Panc1 (cell line): ENCODE data around the gene USP3. TPM values are rescaled to one million over a fixed set of nuclear protein-coding genes. Genes with fewer than 3 reads are reported as not detected.

Source experiments
- ATAC-seq: fragments of 200-7000 bp; cut with Tn5 transposase; 2 replicates; pipeline ENCODE4 v1.9.1; 2020; ENCODE audit warnings: mild to moderate bottlenecking, moderate library complexity
- BruUV-seq: library from RNA; stranded (reverse); fragments of 400-500 nt; replicated peaks from 2 replicates; lab custom pipeline; 2021; lab: Mats Ljungman, UMichigan
- CTCF ChIA-PET: fragments of 300-600 bp; sonication (Branson Sonifier 250); formaldehyde crosslinking; loops from one replicate; lab custom pipeline; 2022; ENCODE audit warnings: antibody characterized with exemption; lab: Charles Lee
- POLR2A ChIA-PET: fragments of 300-600 bp; sonication (Branson Sonifier 250); formaldehyde crosslinking; loops from one replicate; lab custom pipeline; 2022; ENCODE audit warnings: antibody characterized with exemption; lab: Charles Lee
- DNase-seq: peaks from one replicate; pipeline ENCODE4 v3.0.0-alpha.2; 2010; ENCODE audit warnings: low read depth, low spot score
- H3K27ac ChIP-seq: 2 replicates; pipeline ENCODE4 v1.5.1; 2011; ENCODE audit warnings: mild to moderate bottlenecking, low read length, inconsistent platforms
- H3K27me3 ChIP-seq: fragments of 200-500 bp; sonication (Bioruptor generic); 2 replicates; pipeline ENCODE4 v1.6.0; 2014; ENCODE audit warnings: low read length, inconsistent platforms; ENCODE audit not compliant: control insufficient read depth, insufficient read depth
- H3K36me3 ChIP-seq: fragments of 200-500 bp; sonication (Bioruptor generic); 2 replicates; pipeline ENCODE4 v1.5.1; 2014; ENCODE audit warnings: inconsistent platforms, mild to moderate bottlenecking, low read length, moderate library complexity; ENCODE audit not compliant: control insufficient read depth, insufficient read depth
- H3K4me1 ChIP-seq: 2 replicates; pipeline ENCODE4 v1.5.1; 2011; ENCODE audit warnings: inconsistent platforms, mild to moderate bottlenecking, low read length, moderate library complexity; ENCODE audit not compliant: control insufficient read depth, insufficient read depth
- H3K4me3 ChIP-seq, 2 experiments: 2 replicates each; pipeline ENCODE4 v1.5.1; 2011 to 2012; ENCODE audit warnings: low read depth in 2 of 2, low read length in 2 of 2, mild to moderate bottlenecking in 2 of 2, inconsistent platforms in 1 of 2, moderate library complexity in 1 of 2
- H3K9me3 ChIP-seq: fragments of 200-500 bp; sonication (Bioruptor generic); 2 replicates; pipeline ENCODE4 v1.5.1; 2014; ENCODE audit warnings: low read depth, mild to moderate bottlenecking, inconsistent platforms, low read length, moderate library complexity; ENCODE audit not compliant: control insufficient read depth, insufficient read depth
- POLR2AphosphoS5 ChIP-seq: IDR thresholded peaks from 2 replicates; pipeline ENCODE4 v1.6.1; 2012; ENCODE audit warnings: mild to moderate bottlenecking, low read depth, low read length, moderate library complexity
- REST ChIP-seq, 2 experiments: IDR thresholded peaks; 2 replicates each; pipeline ENCODE4 v1.6.1; 2011 to 2012; ENCODE audit warnings: low read depth in 2 of 2, control low read depth in 1 of 2, low read length in 1 of 2, mild to moderate bottlenecking in 1 of 2, moderate library complexity in 1 of 2; ENCODE audit not compliant: insufficient read depth in 1 of 2
- SIN3A ChIP-seq: IDR thresholded peaks from 2 replicates; pipeline ENCODE4 v1.6.1; 2012; ENCODE audit warnings: low read depth, mild to moderate bottlenecking, low read length, moderate library complexity, borderline replicate concordance; ENCODE audit not compliant: insufficient read depth
- TCF7L2 ChIP-seq: IDR thresholded peaks from 2 replicates; pipeline ENCODE4 v1.6.1; 2011; ENCODE audit warnings: mild to moderate bottlenecking, low read depth, low read length, inconsistent platforms
- in situ Hi-C: cut with HindIII; loops from 2 replicates; pipeline ENCODE4 v1.10.0; 2016; ENCODE audit warnings: low sequenced_read_pairs, low pct_unique_long_range_greater_than_20kb
- intact Hi-C: fragments of 100-400 bp; cut with micrococcal nuclease; formaldehyde crosslinking; loops from one replicate; pipeline ENCODE4 v1.10.0; 2022; ENCODE audit not compliant: unreplicated experiment
- total RNA-seq: library from RNA; stranded (reverse); gene quantifications from one replicate; pipeline ENCODE4 v1.2.1, GENCODE V29; 2021; ENCODE audit not compliant: unreplicated experiment
- TF ChIP-seq, protein P1 (sequence below): fragments of 450-650 bp; IDR thresholded peaks from 2 replicates; pipeline ENCODE4 v1.5.1; 2017; ENCODE audit warnings: mild to moderate bottlenecking

Gene USP3
- total RNA-seq, 1 experiment from 2014 or later, result 51.4 TPM

DNA sequence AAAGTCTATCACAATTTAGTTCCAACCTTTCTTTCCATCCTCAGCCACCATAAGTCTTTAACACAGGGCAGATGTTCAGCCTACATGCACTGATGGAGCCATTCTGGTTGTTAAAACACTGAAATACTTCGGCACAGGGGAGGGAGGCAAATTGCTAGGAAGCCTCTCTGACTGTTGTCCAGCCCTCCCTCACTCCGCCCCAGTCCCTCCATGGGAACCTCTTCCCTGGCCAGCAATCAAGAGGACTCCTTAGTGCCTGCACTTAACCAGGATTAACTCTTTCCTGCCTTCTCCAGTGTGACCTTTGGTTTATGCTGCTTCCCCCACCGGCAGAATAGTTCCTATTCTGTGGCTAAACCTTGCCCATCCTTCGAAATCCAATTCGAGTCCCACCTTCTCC is 47.0 kb upstream of the USP3 start:
- BruUV-seq, result no TSS peak
- no peaks in the 10 kb centered on the region for H3K36me3 ChIP-seq
- intact Hi-C loops, result no loop called here
- ATAC-seq (no peak), DNase-seq (no peak)
- no peaks in the 10 kb centered on the region for H3K27me3 ChIP-seq
- H3K27ac ChIP-seq, result no peak overlapping the region
- H3K9me3 ChIP-seq, result no peaks in the 10 kb centered on the region
- H3K4me3 ChIP-seq, result no peak overlapping the region
- TF ChIP-seq POLR2AphosphoS5 (no peak), REST (IDR thresholded peaks at IDR 0.05; ENCODE audit: insufficient read depth in 1 of 2, low read depth in 2 of 2, low read length in 1 of 2) (no peak), SIN3A (no peak), TCF7L2 (no peak)
- TF ChIP-seq, protein P1, sequence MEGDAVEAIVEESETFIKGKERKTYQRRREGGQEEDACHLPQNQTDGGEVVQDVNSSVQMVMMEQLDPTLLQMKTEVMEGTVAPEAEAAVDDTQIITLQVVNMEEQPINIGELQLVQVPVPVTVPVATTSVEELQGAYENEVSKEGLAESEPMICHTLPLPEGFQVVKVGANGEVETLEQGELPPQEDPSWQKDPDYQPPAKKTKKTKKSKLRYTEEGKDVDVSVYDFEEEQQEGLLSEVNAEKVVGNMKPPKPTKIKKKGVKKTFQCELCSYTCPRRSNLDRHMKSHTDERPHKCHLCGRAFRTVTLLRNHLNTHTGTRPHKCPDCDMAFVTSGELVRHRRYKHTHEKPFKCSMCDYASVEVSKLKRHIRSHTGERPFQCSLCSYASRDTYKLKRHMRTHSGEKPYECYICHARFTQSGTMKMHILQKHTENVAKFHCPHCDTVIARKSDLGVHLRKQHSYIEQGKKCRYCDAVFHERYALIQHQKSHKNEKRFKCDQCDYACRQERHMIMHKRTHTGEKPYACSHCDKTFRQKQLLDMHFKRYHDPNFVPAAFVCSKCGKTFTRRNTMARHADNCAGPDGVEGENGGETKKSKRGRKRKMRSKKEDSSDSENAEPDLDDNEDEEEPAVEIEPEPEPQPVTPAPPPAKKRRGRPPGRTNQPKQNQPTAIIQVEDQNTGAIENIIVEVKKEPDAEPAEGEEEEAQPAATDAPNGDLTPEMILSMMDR, result no peak
- ChIA-PET POLR2A (no interaction called here), CTCF (no interaction called here)
- H3K4me1 ChIP-seq, result peaks cover 17% of the 10 kb centered on the region
- in situ Hi-C loops, result no loop called here

- intact Hi-C loops (no loop called here), in situ Hi-C loops (no loop called here)
- Histone ChIP-seq H3K9me3 (no peaks in the 10 kb centered on the region), H3K27ac (no peak overlapping the region), H3K27me3 (no peaks in the 10 kb centered on the region), H3K36me3 (no peaks in the 10 kb centered on the region), H3K4me3 (no peak overlapping the region), H3K4me1 (peaks cover 21% of the 10 kb centered on the region)
- ATAC-seq (no peak), DNase-seq (no peak)
- POLR2A ChIA-PET, result no interaction called here
- no peak for TF ChIP-seq SIN3A
- TF ChIP-seq, protein P1, result no peak
- no peak for TF ChIP-seq REST (IDR thresholded peaks at IDR 0.05; ENCODE audit: insufficient read depth in 1 of 2, low read depth in 2 of 2, low read length in 1 of 2)
- no peak for TF ChIP-seq TCF7L2
- no peak for TF ChIP-seq POLR2AphosphoS5
- CTCF ChIA-PET, result no interaction called here
- BruUV-seq, result no TSS peak
Observed at GRCh38 chr15:63458026-63458425, 46.4 kb upstream of the USP3 start.
